RKO (cell line): ENCODE data around the gene RASA3.

Source experiments
- DNase-seq: peaks from one replicate; pipeline ENCODE4 v3.0.0-alpha.2; 2016; ENCODE audit warnings: low spot score

RASA3 gene

GRCh38 chr13:114035186-114035582 lies 97.2 kb downstream of the RASA3 start:
- no peak for DNase-seq

- no peak for DNase-seq
These were observed 97.9 kb downstream of the RASA3 start for GRCh38 chr13:114034481-114034891.

- DNase-seq = no peak
These were observed 98.7 kb downstream of the RASA3 start for GRCh38 chr13:114033541-114034315.

GRCh38 chr13:114032126-114032799 lies 100.2 kb downstream of the RASA3 start:
- DNase-seq = no peak

- no peak for DNase-seq
These were observed 100.8 kb downstream of the RASA3 start for GRCh38 chr13:114031631-114032030.

GRCh38 chr13:114030666-114031610 lies 101.5 kb downstream of the RASA3 start:
- no peak for DNase-seq

GRCh38 chr13:114029866-114030625 lies 102.4 kb downstream of the RASA3 start:
- no peak for DNase-seq

- no peak for DNase-seq
These were observed 104.6 kb downstream of the RASA3 start for GRCh38 chr13:114027826-114028225.

- no peak for DNase-seq
These were observed 105.2 kb downstream of the RASA3 start for GRCh38 chr13:114027046-114027715.

- DNase-seq = no peak
These were observed 105.9 kb downstream of the RASA3 start for GRCh38 chr13:114026481-114026880.

- DNase-seq = no peak
These were observed 106.5 kb downstream of the RASA3 start for GRCh38 chr13:114025714-114026431.

- no peak for DNase-seq
These were observed 107.1 kb downstream of the RASA3 start for GRCh38 chr13:114025405-114025713.

- no peak for DNase-seq
These were observed 107.6 kb downstream of the RASA3 start for GRCh38 chr13:114024603-114025404.

GRCh38 chr13:114023716-114024602 lies 108.5 kb downstream of the RASA3 start:
- no peak for DNase-seq

GRCh38 chr13:114022876-114023275 lies 109.5 kb downstream of the RASA3 start:
- no peak for DNase-seq

GRCh38 chr13:114022309-114022669 lies 110.1 kb downstream of the RASA3 start:
- DNase-seq = no peak

GRCh38 chr13:114021464-114022308 lies 110.7 kb downstream of the RASA3 start:
- no peak for DNase-seq
